Mucosa of rectum (tissue), 2 donors: Measurements from ENCODE around the gene ANKMY1.

Source experiments
- H3K27ac ChIP-seq, 2 donors: one replicate each; pipeline ENCODE4 v1.7.0; 2013; ENCODE audit warnings: inconsistent platforms in 2 of 2, low read depth in 2 of 2, low read length in 2 of 2
- H3K27me3 ChIP-seq, 2 donors: one replicate each; pipeline ENCODE4 v1.7.0; 2013; ENCODE audit warnings: low read length in 2 of 2; ENCODE audit not compliant: control insufficient read depth in 2 of 2, insufficient read depth in 2 of 2
- H3K36me3 ChIP-seq, 2 donors: one replicate each; pipeline ENCODE4 v1.7.0; 2013; ENCODE audit warnings: low read length in 2 of 2; ENCODE audit not compliant: control insufficient read depth in 2 of 2, insufficient read depth in 2 of 2
- H3K4me1 ChIP-seq, 2 donors: one replicate each; pipeline ENCODE4 v1.7.0; 2013; ENCODE audit warnings: low read length in 2 of 2, mild to moderate bottlenecking in 1 of 2; ENCODE audit not compliant: control insufficient read depth in 2 of 2, insufficient read depth in 2 of 2
- H3K4me3 ChIP-seq, 2 donors: one replicate each; pipeline ENCODE4 v1.7.0; 2013; ENCODE audit warnings: low read length in 2 of 2
- H3K9ac ChIP-seq, 2 donors: one replicate each; pipeline ENCODE4 v1.7.0; 2013; ENCODE audit warnings: low read length in 2 of 2, low read depth in 1 of 2, mild to moderate bottlenecking in 1 of 2
- H3K9me3 ChIP-seq, 2 donors: one replicate each; pipeline ENCODE4 v1.7.0; 2013; ENCODE audit warnings: low read length in 2 of 2; ENCODE audit not compliant: control insufficient read depth in 2 of 2
- donor health status: healthy.
- donor health status: Normal muscosa, but diverticular disease.

ANKMY1 gene

DNA sequence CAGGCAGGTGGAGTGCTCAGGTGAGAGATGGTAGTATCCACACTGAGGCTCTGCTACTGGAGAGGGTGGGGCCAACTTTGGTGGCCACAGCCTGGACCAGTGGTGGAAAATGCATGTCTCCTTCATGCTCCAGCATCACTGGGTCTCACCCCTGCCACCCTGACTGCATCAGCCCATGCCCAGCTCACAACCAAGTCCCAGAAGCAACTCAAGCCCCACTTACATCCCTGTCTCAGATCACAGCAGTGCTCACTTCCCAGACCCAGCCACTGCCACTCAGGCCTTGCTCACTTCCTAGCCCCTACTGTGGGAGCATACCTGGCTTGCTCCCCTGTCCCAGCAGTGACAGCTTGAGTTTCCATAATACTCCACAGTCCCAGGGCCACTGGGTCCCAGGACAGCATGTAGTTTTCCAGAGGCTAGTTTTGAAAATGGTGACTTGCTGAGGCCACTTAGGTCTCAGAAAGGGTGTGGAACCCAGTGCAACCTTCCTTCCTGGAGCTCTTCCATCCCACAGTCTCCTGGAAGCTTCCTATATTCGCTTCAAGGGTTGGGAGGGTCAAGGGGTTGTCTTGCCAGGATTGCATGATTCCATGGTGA, 63.5 kb downstream of the ANKMY1 start:
- Histone ChIP-seq H3K27me3 (no peaks in the 10 kb centered on the region), H3K4me3 (no peak overlapping the region), H3K36me3 (peaks cover 6 to 7% of the 10 kb centered on the region in 2 donors), H3K4me1 (no peaks in the 10 kb centered on the region), H3K9ac (no peak overlapping the region), H3K27ac (no peak overlapping the region), H3K9me3 (peaks cover 3 to 6% of the 10 kb centered on the region in 2 donors)

DNA sequence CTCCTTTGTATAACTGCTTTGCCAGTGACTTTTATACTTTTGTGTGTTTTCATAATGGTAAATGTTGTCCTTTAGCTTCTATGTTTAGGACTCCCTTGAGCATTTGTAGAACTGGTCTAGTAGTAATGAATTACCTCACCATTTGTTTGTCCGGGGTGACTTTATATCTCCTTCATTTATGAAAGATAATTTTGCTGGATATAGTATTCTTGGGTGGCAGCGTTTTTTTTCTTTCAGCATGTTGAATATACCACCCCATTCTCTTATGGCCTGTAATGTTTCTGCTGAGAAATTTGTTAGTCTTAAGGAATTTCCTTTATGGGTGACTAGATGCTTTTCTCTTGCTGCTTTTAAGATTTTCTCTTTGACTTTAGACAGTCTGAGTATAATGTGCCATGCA, 66.3 kb downstream of the ANKMY1 start:
- Histone ChIP-seq H3K9ac (no peak overlapping the region), H3K36me3 (peaks cover 3 to 4% of the 10 kb centered on the region in 2 donors), H3K27ac (no peak overlapping the region), H3K27me3 (no peaks in the 10 kb centered on the region), H3K9me3 (peaks cover 3 to 8% of the 10 kb centered on the region in 2 donors), H3K4me3 (no peak overlapping the region), H3K4me1 (no peaks in the 10 kb centered on the region)

DNA sequence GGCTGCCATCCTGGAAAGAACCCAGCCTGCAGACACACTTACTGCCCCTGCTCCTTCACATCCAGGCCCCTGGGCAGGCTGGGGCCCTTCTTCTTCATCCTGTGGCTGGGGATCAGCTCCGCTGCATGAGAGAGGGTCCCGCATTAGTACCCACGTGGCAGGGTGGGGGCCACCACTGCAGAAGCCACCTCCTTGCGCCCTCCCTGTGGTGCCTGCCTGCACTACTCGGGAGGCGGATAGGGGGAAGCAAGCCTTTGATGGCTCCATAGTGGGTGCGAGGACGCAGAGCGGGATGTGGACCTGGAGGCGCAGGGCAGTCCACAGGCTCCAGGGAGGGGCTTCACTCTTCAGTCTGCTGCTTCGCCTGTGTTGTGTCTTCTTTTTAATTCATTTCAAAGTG, 75.6 kb downstream of the ANKMY1 start:
- Histone ChIP-seq H3K9ac (no peak overlapping the region), H3K36me3 (no peaks in the 10 kb centered on the region), H3K27ac (no peak overlapping the region), H3K27me3 (no peaks in the 10 kb centered on the region), H3K4me3 (no peak overlapping the region), H3K9me3 (no peaks in the 10 kb centered on the region), H3K4me1 (no peaks in the 10 kb centered on the region)

DNA sequence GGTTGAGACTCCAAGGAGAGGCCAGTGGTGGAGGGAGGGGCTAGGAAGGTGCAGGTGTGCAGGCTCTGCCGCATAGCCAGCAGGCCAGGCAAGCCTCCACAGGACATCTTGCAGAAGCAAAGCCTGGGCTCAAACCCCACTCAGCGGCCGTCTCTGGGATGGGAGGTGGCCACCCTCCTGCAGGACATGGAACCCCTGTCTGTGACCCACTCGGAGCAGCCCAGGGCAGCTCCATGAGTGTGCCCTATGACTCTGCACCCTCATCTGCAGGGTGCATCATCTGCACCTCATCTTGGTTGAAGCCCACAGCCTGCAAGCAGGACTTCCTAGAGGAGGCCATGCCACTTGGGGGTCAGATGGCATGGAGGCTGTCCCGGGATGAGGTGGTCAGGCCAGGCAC, 76.1 kb downstream of the ANKMY1 start:
- Histone ChIP-seq H3K9ac (no peak overlapping the region), H3K9me3 (no peaks in the 10 kb centered on the region), H3K36me3 (no peaks in the 10 kb centered on the region), H3K4me3 (no peak overlapping the region), H3K27me3 (no peaks in the 10 kb centered on the region), H3K27ac (no peak overlapping the region), H3K4me1 (no peaks in the 10 kb centered on the region)

DNA sequence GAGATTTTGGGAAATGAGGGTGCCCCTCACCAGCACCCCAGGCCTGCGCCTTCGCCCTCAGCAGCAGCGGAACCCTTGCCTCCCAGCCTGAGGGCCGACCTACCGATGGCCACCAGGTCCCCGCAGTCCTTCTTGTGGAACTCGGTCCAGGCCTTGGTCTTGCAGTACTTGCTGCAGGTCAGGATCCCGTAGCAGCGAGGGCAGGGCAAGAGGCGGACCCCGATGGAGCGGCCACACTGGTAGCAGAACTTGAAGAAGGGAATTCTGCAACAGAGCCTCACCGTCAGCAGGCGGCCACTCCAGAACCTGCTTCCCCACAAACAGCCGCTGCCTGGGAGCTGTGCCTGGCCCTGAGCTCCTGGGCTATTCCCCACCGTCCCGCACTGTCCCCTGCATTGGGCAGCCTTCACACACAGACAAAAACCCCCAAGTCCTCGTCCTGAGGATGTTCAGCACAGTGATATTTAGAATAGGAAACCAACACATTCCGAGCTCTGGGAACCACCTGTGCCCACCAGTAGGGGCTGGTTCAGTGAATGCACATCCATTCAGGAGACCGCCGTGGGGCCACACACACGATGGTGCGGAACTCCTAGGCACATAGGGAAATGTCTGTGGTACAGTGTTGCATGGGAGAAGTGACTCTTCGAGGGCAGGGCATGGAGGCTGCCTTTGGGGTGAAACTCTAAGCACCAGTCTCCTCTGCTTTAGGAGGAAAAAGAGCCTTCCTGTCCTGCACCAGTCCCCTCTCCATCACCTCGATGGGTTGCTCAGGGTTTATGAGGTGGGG, 76.8 kb downstream of the ANKMY1 start:
- H3K4me1 ChIP-seq, result no peaks in the 10 kb centered on the region
- no peak overlapping the region for H3K27ac ChIP-seq
- H3K36me3 ChIP-seq, result no peaks in the 10 kb centered on the region
- no peak overlapping the region for H3K9ac ChIP-seq
- no peaks in the 10 kb centered on the region for H3K27me3 ChIP-seq
- no peak overlapping the region for H3K4me3 ChIP-seq
- peaks cover 0 to 4% of the 10 kb centered on the region in 2 donors for H3K9me3 ChIP-seq

DNA sequence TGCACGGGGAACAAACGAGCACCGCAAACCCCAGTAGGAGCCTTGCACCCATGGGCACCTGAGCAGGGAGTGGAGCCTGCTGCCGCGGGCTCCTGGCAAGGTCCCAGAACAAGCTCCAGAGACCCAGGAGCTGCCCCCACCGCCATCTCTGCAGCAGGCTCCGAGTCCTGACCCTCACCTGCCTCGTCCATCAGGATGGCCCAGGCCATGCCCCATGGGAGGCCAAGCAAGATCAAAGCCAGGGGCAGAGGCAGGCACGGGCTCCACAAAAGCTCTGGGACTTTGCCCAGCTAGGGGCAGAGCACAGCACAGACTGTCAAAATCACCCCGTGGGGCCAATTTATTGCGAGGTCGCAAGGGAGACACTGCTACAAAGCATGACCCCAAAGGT, 78.7 kb downstream of the ANKMY1 start:
- Histone ChIP-seq H3K9ac (no peak overlapping the region), H3K27me3 (no peaks in the 10 kb centered on the region)

DNA sequence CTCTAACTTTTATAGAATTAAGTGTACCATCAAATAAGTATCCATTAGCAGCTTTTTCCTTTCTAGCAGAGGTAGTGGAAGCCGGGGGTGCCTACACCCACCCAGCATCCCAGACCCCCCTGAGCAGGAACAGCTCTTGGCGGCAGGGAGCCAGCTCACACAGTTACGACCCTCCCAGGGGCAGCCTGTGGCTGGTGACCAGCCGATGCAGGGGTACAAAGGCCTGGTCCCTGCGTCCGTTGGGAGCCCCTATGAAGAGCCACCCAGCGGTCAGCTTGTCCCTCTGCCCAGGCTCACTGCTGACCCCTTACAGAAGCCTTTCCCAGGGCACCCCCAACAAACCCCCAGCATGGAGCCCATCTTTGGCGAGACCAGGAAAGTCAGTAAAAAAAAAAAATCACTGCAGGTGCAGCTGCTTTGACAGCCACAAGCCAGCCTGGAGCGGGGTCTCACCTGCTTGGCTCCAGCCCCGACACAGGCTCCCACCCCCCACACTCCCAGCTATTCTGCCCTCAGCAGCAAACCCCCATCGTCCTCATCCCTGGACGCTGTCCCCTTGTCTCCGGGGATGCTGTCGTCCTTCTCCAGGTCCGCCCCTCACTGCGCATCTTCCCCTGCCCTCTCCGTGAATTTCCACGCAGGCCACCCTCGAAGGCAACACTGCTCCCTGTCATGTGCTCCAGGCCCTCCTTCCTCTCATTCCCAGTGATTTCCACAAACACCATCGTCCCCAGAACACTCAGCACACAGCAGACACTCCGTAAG, 79.3 kb downstream of the ANKMY1 start:
- peaks cover 0 to 5% of the 10 kb centered on the region in 2 donors for H3K9me3 ChIP-seq
- H3K36me3 ChIP-seq, result no peaks in the 10 kb centered on the region
- H3K4me3 ChIP-seq, result no peak overlapping the region
- H3K27me3 ChIP-seq, result no peaks in the 10 kb centered on the region
- H3K9ac ChIP-seq, result no peak overlapping the region
- no peaks in the 10 kb centered on the region for H3K4me1 ChIP-seq
- no peak overlapping the region for H3K27ac ChIP-seq

More for the DNA sequence above, 78.7 kb downstream of the ANKMY1 start:
- Histone ChIP-seq H3K9me3 (peaks cover 0 to 5% of the 10 kb centered on the region in 2 donors), H3K27ac (no peak overlapping the region), H3K4me3 (no peak overlapping the region), H3K36me3 (no peaks in the 10 kb centered on the region), H3K4me1 (no peaks in the 10 kb centered on the region)

DNA sequence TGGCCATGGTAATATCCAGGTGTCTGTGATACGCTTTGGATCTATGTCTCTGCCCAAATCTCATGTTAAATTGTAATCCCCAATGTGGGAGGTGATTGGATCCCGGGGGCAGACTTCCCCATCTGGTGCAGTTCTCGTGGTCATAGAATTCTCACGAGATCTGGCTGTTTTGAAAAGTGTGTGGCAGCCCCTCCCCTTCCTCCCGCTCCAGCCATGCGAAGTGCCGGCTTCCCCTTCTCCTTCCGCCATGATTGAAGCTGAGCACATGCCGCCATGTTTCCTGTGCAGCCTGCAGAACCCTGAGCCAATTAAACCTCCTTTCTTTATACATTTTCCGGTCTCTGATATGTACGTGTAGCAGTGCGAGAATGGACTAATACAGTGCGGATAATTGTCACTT, 79.9 kb downstream of the ANKMY1 start:
- Histone ChIP-seq H3K4me3 (no peak overlapping the region), H3K9ac (no peak overlapping the region), H3K27me3 (no peaks in the 10 kb centered on the region), H3K9me3 (peaks cover 0 to 5% of the 10 kb centered on the region in 2 donors), H3K36me3 (no peaks in the 10 kb centered on the region), H3K27ac (no peak overlapping the region), H3K4me1 (no peaks in the 10 kb centered on the region)

DNA sequence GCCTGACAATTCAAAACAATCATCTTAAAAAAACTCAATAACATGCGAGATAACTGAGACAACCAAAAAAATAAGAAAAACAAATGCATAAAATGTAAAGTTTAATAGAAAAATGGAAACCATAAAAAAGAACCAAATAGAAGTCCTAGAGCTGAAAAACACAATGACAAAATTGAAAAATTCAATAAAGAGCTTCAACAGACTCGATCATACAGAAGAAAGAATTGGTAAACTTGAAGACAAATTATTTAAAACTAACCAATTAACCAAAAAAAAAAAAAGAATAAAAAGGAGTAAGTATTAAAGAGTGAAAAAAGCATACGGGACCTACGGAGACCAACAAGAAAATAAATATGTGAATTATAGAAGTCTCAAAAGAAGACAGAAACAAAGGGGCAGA, 84.6 kb downstream of the ANKMY1 start:
- Histone ChIP-seq H3K4me1 (no peaks in the 10 kb centered on the region), H3K36me3 (no peaks in the 10 kb centered on the region), H3K9ac (no peak overlapping the region), H3K27ac (no peak overlapping the region), H3K9me3 (peaks cover 0 to 5% of the 10 kb centered on the region in 2 donors), H3K4me3 (no peak overlapping the region), H3K27me3 (no peaks in the 10 kb centered on the region)
